Measurements from ENCODE around the gene UGT1A10.
"Not testable (repeated sequence)": the region's sequence is repeated elsewhere in the genome, so short reads cannot be mapped to it uniquely, and the experiment has no call there.

UGT1A10 gene

DNA sequence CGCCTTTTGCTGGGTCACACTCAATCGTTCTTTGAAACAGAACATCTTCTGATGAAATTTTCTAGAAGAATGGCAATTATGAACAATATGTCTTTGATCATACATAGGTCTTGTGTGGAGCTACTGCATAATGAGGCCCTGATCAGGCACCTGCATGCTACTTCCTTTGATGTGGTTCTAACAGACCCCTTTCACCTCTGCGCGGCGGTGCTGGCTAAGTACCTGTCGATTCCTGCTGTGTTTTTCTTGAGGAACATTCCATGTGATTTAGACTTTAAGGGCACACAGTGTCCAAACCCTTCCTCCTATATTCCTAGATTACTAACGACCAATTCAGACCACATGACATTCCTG is 77.0 kb downstream of the UGT1A10 start:
- no peak for DNase-seq (ENCODE audit: low read depth)
- H3K4me3 ChIP-seq (ENCODE audit: low read depth, low read length): no peak overlapping the region
- TF ChIP-seq MYC (IDR thresholded peaks at IDR 0.05; ENCODE audit: low read depth, low read length): no peak
- TF ChIP-seq, protein P1, sequence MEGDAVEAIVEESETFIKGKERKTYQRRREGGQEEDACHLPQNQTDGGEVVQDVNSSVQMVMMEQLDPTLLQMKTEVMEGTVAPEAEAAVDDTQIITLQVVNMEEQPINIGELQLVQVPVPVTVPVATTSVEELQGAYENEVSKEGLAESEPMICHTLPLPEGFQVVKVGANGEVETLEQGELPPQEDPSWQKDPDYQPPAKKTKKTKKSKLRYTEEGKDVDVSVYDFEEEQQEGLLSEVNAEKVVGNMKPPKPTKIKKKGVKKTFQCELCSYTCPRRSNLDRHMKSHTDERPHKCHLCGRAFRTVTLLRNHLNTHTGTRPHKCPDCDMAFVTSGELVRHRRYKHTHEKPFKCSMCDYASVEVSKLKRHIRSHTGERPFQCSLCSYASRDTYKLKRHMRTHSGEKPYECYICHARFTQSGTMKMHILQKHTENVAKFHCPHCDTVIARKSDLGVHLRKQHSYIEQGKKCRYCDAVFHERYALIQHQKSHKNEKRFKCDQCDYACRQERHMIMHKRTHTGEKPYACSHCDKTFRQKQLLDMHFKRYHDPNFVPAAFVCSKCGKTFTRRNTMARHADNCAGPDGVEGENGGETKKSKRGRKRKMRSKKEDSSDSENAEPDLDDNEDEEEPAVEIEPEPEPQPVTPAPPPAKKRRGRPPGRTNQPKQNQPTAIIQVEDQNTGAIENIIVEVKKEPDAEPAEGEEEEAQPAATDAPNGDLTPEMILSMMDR (IDR thresholded peaks at IDR 0.05; ENCODE audit: low read depth, low read length): no peak
- no peak for TF ChIP-seq POLR2A (IDR thresholded peaks at IDR 0.05; ENCODE audit: extremely low read depth, insufficient read length)
- TF ChIP-seq, protein P2, sequence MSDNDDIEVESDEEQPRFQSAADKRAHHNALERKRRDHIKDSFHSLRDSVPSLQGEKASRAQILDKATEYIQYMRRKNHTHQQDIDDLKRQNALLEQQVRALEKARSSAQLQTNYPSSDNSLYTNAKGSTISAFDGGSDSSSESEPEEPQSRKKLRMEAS (IDR thresholded peaks at IDR 0.05; ENCODE audit: low read depth, low read length): no peak

GRCh38 chr2:233714121-233714520 is 77.9 kb downstream of the UGT1A10 start:
- peak; percentile 12 for DNase-seq (ENCODE audit: low read depth)
- TF ChIP-seq MYC (IDR thresholded peaks at IDR 0.05; ENCODE audit: low read depth, low read length) (no peak), POLR2A (IDR thresholded peaks at IDR 0.05; ENCODE audit: extremely low read depth, insufficient read length) (no peak)
- TF ChIP-seq, protein P2 (IDR thresholded peaks at IDR 0.05; ENCODE audit: low read depth, low read length): no peak
- TF ChIP-seq, protein P1 (IDR thresholded peaks at IDR 0.05; ENCODE audit: low read depth, low read length): no peak
- H3K4me3 ChIP-seq (ENCODE audit: low read depth, low read length): no peak overlapping the region

DNA sequence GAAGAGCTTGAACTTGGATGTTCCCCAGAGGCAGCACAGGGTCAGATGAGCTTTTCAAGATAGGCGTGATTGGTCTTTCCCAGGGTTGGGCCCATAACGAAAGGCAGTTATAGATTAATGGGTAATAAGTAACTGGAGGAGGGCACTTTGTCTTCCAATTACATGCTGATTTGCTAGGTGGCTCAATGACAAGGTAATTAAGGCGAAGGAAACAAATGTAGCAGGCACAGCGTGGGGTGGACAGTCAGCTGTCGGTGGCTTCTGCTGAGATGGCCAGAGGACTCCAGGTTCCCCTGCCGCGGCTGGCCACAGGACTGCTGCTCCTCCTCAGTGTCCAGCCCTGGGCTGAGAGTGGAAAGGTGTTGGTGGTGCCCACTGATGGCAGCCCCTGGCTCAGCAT is 82.3 kb downstream of the UGT1A10 start, which contains the start of gene UGT1A4:
UGT1A4 (plus strand) TSS at position 185 of the 400 bp plus-strand sequence; CDS start at position 270, 85 bp downstream.
- no peak within 1 kb of the TSS for H3K4me3 ChIP-seq (ENCODE audit: low read depth, low read length)

GRCh38 chr2:233728723-233729301 is 92.6 kb downstream of the UGT1A10 start, which contains the start of gene UGT1A3:
TSS of gene UGT1A3 (plus strand) at chr2:233729042. CDS start at chr2:233729127, 85 bp downstream.
- TF ChIP-seq, protein P1 (IDR thresholded peaks at IDR 0.05; ENCODE audit: low read depth, low read length): no peak
- TF ChIP-seq, protein P2 (IDR thresholded peaks at IDR 0.05; ENCODE audit: low read depth, low read length): no peak
- TF ChIP-seq POLR2A (IDR thresholded peaks at IDR 0.05; ENCODE audit: extremely low read depth, insufficient read length): no peak
- no peak for TF ChIP-seq MYC (IDR thresholded peaks at IDR 0.05; ENCODE audit: low read depth, low read length)
- no peak within 1 kb of the TSS for H3K4me3 ChIP-seq (ENCODE audit: low read depth, low read length)
- DNase-seq (ENCODE audit: low read depth): no peak

More for the DNA sequence above, 82.3 kb downstream of the UGT1A10 start, which contains the start of gene UGT1A4:
- TF ChIP-seq, protein P1 (IDR thresholded peaks at IDR 0.05; ENCODE audit: low read depth, low read length): no peak
- TF ChIP-seq, protein P2 (IDR thresholded peaks at IDR 0.05; ENCODE audit: low read depth, low read length): no peak
- TF ChIP-seq MYC (IDR thresholded peaks at IDR 0.05; ENCODE audit: low read depth, low read length) (no peak), POLR2A (IDR thresholded peaks at IDR 0.05; ENCODE audit: extremely low read depth, insufficient read length) (no peak)
- no peak for DNase-seq (ENCODE audit: low read depth)

- DNase-seq (ENCODE audit: low read depth); H3K4me3 ChIP-seq (ENCODE audit: low read depth, low read length): not testable (repeated sequence)
These were observed 100.8 kb downstream of the UGT1A10 start for GRCh38 chr2:233736868-233737653.

GRCh38 chr2:233740870-233741269 is 104.6 kb downstream of the UGT1A10 start:
- no peak for DNase-seq (ENCODE audit: low read depth)
- H3K4me3 ChIP-seq (ENCODE audit: low read depth, low read length): no peak overlapping the region
- TF ChIP-seq POLR2A (IDR thresholded peaks at IDR 0.05; ENCODE audit: extremely low read depth, insufficient read length): no peak
- TF ChIP-seq, protein P1 (IDR thresholded peaks at IDR 0.05; ENCODE audit: low read depth, low read length): no peak
- TF ChIP-seq, protein P2 (IDR thresholded peaks at IDR 0.05; ENCODE audit: low read depth, low read length): no peak
- no peak for TF ChIP-seq MYC (IDR thresholded peaks at IDR 0.05; ENCODE audit: low read depth, low read length)
